ENCODE results near the gene AACS.

GRCh38 chr12:125171267-125171666 lies 106.0 kb downstream of the AACS start:
- TF ChIP-seq CTCF (IDR thresholded peaks at IDR 0.05) (no peak), EP300 (IDR thresholded peaks at IDR 0.05) (no peak)

All from tibial nerve (tissue), 4 donors.